Transverse colon (tissue), 4 donors: ENCODE measurements around the gene TMTC2.

Experiments
- POLR2A ChIP-seq: fragments of 450-650 bp; IDR thresholded peaks from one replicate; pipeline ENCODE4 v1.6.1; 2016; ENCODE audit warnings: antibody characterized with exemption, mild to moderate bottlenecking, moderate library complexity
- POLR2AphosphoS5 ChIP-seq, 3 donors: sonication (generic); formaldehyde crosslinking; IDR thresholded peaks; one replicate each; pipeline ENCODE4 v1.6.1; 2016; ENCODE audit warnings: antibody characterized with exemption in 3 of 3
- TF ChIP-seq, protein P1 (sequence below), 5 experiments: fragments of 200-600 bp in 3 of 5; fragments of 450-650 bp in 2 of 5; sonication (generic) in 3 of 5; IDR thresholded peaks; 1 replicate in 2 of 5; 2 replicates in 3 of 5; pipeline ENCODE4 v1.5.1; 2016 to 2017; ENCODE audit warnings: antibody characterized with exemption in 5 of 5, inconsistent platforms in 3 of 5, mild to moderate bottlenecking in 2 of 5, moderate library complexity in 1 of 5

DNA sequence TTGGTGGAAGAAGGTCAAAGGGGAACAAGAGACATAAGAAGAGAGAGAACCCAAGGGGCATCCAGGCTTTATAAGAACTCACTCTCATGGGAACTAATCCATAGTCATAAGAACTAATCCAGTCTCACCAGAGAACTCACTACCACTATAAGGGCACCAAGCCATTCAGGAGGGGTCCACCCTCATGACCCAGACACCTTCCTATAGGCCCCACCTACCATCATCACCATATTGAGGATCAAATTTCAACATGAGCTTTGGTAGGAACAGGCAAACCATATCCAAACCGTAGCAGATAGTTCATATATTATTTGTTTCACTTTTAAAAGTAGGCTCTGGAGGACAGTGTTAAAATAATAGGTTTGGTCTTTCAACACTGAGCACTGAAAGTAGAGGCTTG is 350.1 kb downstream of the TMTC2 start:
- TF ChIP-seq, protein P1, sequence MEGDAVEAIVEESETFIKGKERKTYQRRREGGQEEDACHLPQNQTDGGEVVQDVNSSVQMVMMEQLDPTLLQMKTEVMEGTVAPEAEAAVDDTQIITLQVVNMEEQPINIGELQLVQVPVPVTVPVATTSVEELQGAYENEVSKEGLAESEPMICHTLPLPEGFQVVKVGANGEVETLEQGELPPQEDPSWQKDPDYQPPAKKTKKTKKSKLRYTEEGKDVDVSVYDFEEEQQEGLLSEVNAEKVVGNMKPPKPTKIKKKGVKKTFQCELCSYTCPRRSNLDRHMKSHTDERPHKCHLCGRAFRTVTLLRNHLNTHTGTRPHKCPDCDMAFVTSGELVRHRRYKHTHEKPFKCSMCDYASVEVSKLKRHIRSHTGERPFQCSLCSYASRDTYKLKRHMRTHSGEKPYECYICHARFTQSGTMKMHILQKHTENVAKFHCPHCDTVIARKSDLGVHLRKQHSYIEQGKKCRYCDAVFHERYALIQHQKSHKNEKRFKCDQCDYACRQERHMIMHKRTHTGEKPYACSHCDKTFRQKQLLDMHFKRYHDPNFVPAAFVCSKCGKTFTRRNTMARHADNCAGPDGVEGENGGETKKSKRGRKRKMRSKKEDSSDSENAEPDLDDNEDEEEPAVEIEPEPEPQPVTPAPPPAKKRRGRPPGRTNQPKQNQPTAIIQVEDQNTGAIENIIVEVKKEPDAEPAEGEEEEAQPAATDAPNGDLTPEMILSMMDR (IDR thresholded peaks at IDR 0.05) = no peak
- TF ChIP-seq POLR2A = no peak
- TF ChIP-seq POLR2AphosphoS5 (IDR thresholded peaks at IDR 0.05) = no peak
